GM18861 (cell line): ENCODE results near the gene OXER1.

Experiments used
- ATAC-seq: cut with Tn5 transposase; IDR thresholded peaks from one replicate; pipeline ENCODE4 v1.9.1; 2021; ENCODE audit not compliant: unreplicated experiment

OXER1 gene

GRCh38 chr2:42794271-42795046 is 30.5 kb upstream of the OXER1 start:
- no peak for ATAC-seq

- no peak for ATAC-seq
Measured at GRCh38 chr2:42793334-42794270, 29.7 kb upstream of the OXER1 start.

GRCh38 chr2:42792583-42793333 is 28.8 kb upstream of the OXER1 start, which contains the start of gene HAAO:
Gene HAAO (minus strand): TSS chr2:42792583. CDS start chr2:42792536, 47 bp downstream.
- ATAC-seq, result no peak

GRCh38 chr2:42792087-42792582 is 28.2 kb upstream of the OXER1 start:
- no peak for ATAC-seq

GRCh38 chr2:42791606-42792005 is 27.7 kb upstream of the OXER1 start:
- no peak for ATAC-seq

GRCh38 chr2:42789751-42790150 is 25.8 kb upstream of the OXER1 start:
- ATAC-seq, result no peak

- ATAC-seq, result no peak
Measured at GRCh38 chr2:42788882-42789281, 24.9 kb upstream of the OXER1 start.

- ATAC-seq, result no peak
Measured at GRCh38 chr2:42788478-42788793, 24.5 kb upstream of the OXER1 start.

GRCh38 chr2:42787788-42788477 is 24.0 kb upstream of the OXER1 start:
- no peak for ATAC-seq

- ATAC-seq, result no peak
Measured at GRCh38 chr2:42787424-42787787, 23.5 kb upstream of the OXER1 start.

GRCh38 chr2:42786561-42787345 is 22.8 kb upstream of the OXER1 start:
- ATAC-seq, result no peak

- ATAC-seq, result no peak
Measured at GRCh38 chr2:42784204-42784880, 20.4 kb upstream of the OXER1 start.

- no peak for ATAC-seq
Measured at GRCh38 chr2:42783511-42783910, 19.6 kb upstream of the OXER1 start.

- ATAC-seq, result no peak
Measured at GRCh38 chr2:42781181-42781580, 17.2 kb upstream of the OXER1 start.

- ATAC-seq, result no peak
Measured at GRCh38 chr2:42777883-42778805, 14.2 kb upstream of the OXER1 start.

GRCh38 chr2:42775810-42776209 is 11.9 kb upstream of the OXER1 start:
- ATAC-seq, result no peak

GRCh38 chr2:42775186-42775585 is 11.3 kb upstream of the OXER1 start:
- ATAC-seq, result no peak

- ATAC-seq, result no peak
Measured at GRCh38 chr2:42771546-42772153, 7.7 kb upstream of the OXER1 start.
